Mesendoderm (in vitro differentiated cells): ENCODE data around the gene SCO2.

ENCODE experiments used
- DNase-seq: peaks from one replicate; pipeline ENCODE4 v3.0.0; 2013
- H2AK5ac ChIP-seq: 2 replicates; pipeline ENCODE4 v1.6.1; 2013; ENCODE audit warnings: low read length, inconsistent platforms
- H2BK120ac ChIP-seq: 2 replicates; pipeline ENCODE4 v1.6.1; 2013; ENCODE audit warnings: low read depth, mild to moderate bottlenecking, low read length, moderate library complexity, mixed read lengths
- H2BK15ac ChIP-seq: replicated peaks from 2 replicates; pipeline ENCODE4 v1.6.1; 2013; ENCODE audit warnings: low read depth, mild to moderate bottlenecking, moderate library complexity
- H2BK5ac ChIP-seq: 2 replicates; pipeline ENCODE4 v1.6.1; 2013; ENCODE audit warnings: low read length, inconsistent platforms
- H3K18ac ChIP-seq: 2 replicates; pipeline ENCODE4 v1.6.1; 2013; ENCODE audit warnings: mild to moderate bottlenecking, low read length, mixed read lengths
- H3K23ac ChIP-seq: one replicate; pipeline ENCODE4 v1.6.1; 2013; ENCODE audit warnings: low read length
- H3K27ac ChIP-seq: 2 replicates; pipeline ENCODE4 v1.5.1; 2013; ENCODE audit warnings: low read depth, mild to moderate bottlenecking, inconsistent platforms, low read length, moderate library complexity
- H3K27me3 ChIP-seq: 2 replicates; pipeline ENCODE4 v1.6.1; 2013; ENCODE audit warnings: low read length, control low read depth, mild to moderate bottlenecking, inconsistent platforms; ENCODE audit not compliant: insufficient read depth, poor library complexity
- H3K36me3 ChIP-seq: 2 replicates; pipeline ENCODE4 v1.6.1; 2013; ENCODE audit warnings: low read length, inconsistent platforms; ENCODE audit not compliant: control insufficient read depth, insufficient read depth
- H3K4ac ChIP-seq: one replicate; pipeline ENCODE4 v1.6.1; 2013; ENCODE audit warnings: low read depth, mild to moderate bottlenecking, low read length, moderate library complexity
- H3K4me1 ChIP-seq: 2 replicates; pipeline ENCODE4 v1.6.1; 2013; ENCODE audit warnings: low read depth, low read length, inconsistent platforms; ENCODE audit not compliant: control insufficient read depth
- H3K4me2 ChIP-seq: 2 replicates; pipeline ENCODE4 v1.6.1; 2013; ENCODE audit warnings: low read length
- H3K4me3 ChIP-seq: 2 replicates; pipeline ENCODE4 v1.5.1; 2013; ENCODE audit warnings: mild to moderate bottlenecking, low read length
- H3K56ac ChIP-seq: one replicate; pipeline ENCODE4 v1.6.1; 2013; ENCODE audit warnings: low read length
- H3K79me1 ChIP-seq: 2 replicates; pipeline ENCODE4 v1.6.1; 2013; ENCODE audit warnings: low read length, inconsistent platforms
- H3K79me2 ChIP-seq: 2 replicates; pipeline ENCODE4 v1.6.1; 2013; ENCODE audit warnings: mild to moderate bottlenecking, low read length; ENCODE audit not compliant: control insufficient read depth, insufficient read depth
- H3K9ac ChIP-seq: 2 replicates; pipeline ENCODE4 v1.6.1; 2013; ENCODE audit warnings: low read length, inconsistent platforms
- H4K5ac ChIP-seq: one replicate; pipeline ENCODE4 v1.6.1; 2013; ENCODE audit warnings: low read length
- H4K8ac ChIP-seq: one replicate; pipeline ENCODE4 v1.6.1; 2013; ENCODE audit warnings: low read depth, mild to moderate bottlenecking, control low read depth, low read length, moderate library complexity
- WGBS: extraction: QIAGEN DNeasy Blood & Tissue Kit; methylation state at CpG from one replicate; pipeline ENCODE4 v1.1.7; 2013; ENCODE audit warnings: low lambda C conversion rate, missing lambda C conversion rate; ENCODE audit not compliant: insufficient coverage; ENCODE audit errors: extremely low coverage; 5-methylcytosine and 5-hydroxymethylcytosine counted together

The SCO2 gene

DNA sequence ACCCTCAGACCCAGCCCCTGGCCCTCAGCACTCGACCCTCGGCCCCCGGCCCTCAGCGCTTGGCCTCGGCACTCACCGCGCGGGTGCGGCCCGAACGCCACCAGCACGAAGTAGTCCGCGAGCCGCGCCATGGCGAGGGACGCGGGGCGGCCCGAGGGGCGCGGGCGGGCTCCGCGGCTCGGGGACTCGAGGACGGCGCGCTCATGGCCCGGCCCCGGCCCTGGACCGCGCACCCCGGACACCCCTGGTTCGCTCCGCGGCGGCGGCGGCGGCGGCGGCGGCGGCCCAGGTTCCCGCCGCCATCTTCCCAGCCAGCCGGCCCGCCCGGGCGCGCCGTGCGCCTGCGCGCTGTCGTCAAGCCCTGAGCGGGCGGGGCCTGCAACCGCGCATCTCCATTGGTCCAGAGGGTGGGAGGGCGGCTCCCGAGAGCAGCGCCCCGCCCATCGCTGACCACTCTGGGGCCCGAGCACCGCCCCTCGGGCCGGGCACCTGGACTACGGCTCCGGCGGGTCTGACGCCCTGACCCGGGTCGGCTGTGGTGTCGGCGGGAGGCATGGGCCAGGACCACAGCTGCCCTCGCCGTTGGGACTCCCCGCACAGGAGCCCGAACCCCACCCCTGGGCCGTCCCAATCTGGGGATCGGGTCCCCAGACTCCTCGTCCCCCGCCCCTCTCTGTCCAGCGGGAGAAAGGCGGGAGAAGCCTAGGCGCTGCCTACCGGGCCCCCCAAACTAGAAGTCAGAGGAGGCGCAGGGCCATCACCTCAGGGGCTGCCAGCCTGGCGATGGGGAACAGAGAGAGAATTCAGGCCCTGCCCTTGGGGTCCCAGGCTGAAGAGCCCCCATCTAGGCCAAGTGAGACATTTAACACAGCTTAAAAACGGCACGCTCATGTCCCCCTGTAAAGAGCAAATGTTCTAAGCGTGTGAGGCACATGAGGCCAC is 50.4 kb downstream of the SCO2 start, which contains the start of gene SBF1:
Gene SBF1, minus strand, starts transcription at position 326 of the 942 bp plus-strand sequence. Its CDS starts 195 bp downstream, at position 131.
- Histone ChIP-seq H4K5ac (no peak within 1 kb of the TSS), H3K27ac (peak within 1 kb of the TSS; percentile 22), H3K36me3 (no peaks in the 10 kb centered on the region), H2BK5ac (no peak within 1 kb of the TSS), H3K18ac (peak within 1 kb of the TSS; percentile 75), H3K4me1 (peaks cover 11% of the 10 kb centered on the region), H2BK120ac (no peak within 1 kb of the TSS), H4K8ac (peak within 1 kb of the TSS; percentile 66), H3K4me2 (peak within 1 kb of the TSS; percentile 92), H3K27me3 (no peaks in the 10 kb centered on the region), H2BK15ac (no peak within 1 kb of the TSS), H3K4me3 (peak within 1 kb of the TSS; percentile 67), H3K56ac (peak within 1 kb of the TSS; percentile 91), H2AK5ac (peak within 1 kb of the TSS; percentile 54), H3K9ac (peak within 1 kb of the TSS; percentile 86), H3K4ac (peak within 1 kb of the TSS; percentile 57), H3K79me1 (peaks cover 25% of the 10 kb centered on the region), H3K79me2 (peaks cover 39% of the 10 kb centered on the region), H3K23ac (peak within 1 kb of the TSS; percentile 95)
- peak; percentile 92 for DNase-seq
- WGBS = no CpG with 5 or more reads among the region's 97 CpGs

DNA sequence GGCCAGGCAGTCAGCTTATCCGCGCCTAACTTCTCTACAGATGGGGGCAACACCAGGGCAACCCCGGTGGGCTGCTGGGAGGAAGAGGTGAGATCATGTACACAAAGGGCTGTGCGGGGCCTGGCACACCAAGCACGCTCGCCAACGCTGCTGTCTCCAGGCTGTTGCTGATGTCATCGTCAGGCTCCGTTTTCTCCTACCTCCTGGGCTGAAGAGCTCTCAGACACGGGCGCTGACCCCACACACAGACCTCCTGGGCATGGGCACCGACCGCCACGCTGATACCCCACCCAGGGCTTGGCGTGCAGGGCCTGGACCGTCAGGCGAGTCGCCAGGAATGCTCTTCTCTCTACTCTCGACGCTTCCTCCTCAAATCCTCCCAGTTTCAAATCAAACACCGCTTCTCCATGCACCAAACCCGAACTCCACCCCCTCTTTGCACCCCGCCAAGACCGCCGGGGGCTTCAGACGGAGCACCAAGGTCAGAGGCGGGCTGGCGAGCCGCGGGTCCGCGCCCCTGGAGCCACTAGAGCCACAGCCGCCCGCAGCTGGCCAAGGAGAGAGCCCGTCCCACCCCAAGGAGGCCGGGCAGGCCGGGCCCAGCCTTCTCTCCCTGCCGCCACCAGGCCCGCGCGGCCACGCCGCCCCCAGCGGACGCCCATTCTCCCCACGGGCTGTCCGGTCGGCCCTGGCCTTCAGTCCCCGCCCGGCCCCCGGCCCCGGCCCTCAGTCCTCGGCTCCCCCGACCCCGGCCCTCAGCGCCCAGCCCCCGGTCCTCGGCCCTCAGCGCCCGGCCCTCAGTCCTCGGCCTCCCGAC is 51.3 kb downstream of the SCO2 start:
- H3K18ac ChIP-seq = peak overlapping the region; percentile 34
- H3K23ac ChIP-seq = no peak overlapping the region
- peaks cover 15% of the 10 kb centered on the region for H3K4me1 ChIP-seq
- H3K27me3 ChIP-seq = no peaks in the 10 kb centered on the region
- no peak overlapping the region for H2BK5ac ChIP-seq
- H3K9ac ChIP-seq = peak overlapping the region; percentile 85
- peaks cover 29% of the 10 kb centered on the region for H3K79me1 ChIP-seq
- no peak overlapping the region for H2BK120ac ChIP-seq
- peak overlapping the region; percentile 92 for H3K4me2 ChIP-seq
- H3K4me3 ChIP-seq = peak overlapping the region; percentile 58
- H2AK5ac ChIP-seq = no peak overlapping the region
- peak overlapping the region; percentile 57 for H3K4ac ChIP-seq
- H3K27ac ChIP-seq = no peak overlapping the region
- H3K79me2 ChIP-seq = peaks cover 43% of the 10 kb centered on the region
- H2BK15ac ChIP-seq = no peak overlapping the region
- DNase-seq = no peak
- H4K5ac ChIP-seq = no peak overlapping the region
- whole genome bisulfite sequencing = no CpG with 5 or more reads among the region's 62 CpGs
- H4K8ac ChIP-seq = peak overlapping the region; percentile 31
- no peaks in the 10 kb centered on the region for H3K36me3 ChIP-seq
- H3K56ac ChIP-seq = peak overlapping the region; percentile 91
